SH-SY5Y (cell line): Measurements from ENCODE around the gene CDKN3.

Experiments
- GATA2 ChIP-seq: IDR thresholded peaks from 2 replicates; pipeline ENCODE4 v1.6.1; 2011; ENCODE audit warnings: mild to moderate bottlenecking, low read depth, low read length
- GATA3 ChIP-seq: IDR thresholded peaks from 2 replicates; pipeline ENCODE4 v1.6.1; 2011; ENCODE audit warnings: low read depth, mild to moderate bottlenecking, low read length, moderate library complexity

Gene CDKN3, protein sequence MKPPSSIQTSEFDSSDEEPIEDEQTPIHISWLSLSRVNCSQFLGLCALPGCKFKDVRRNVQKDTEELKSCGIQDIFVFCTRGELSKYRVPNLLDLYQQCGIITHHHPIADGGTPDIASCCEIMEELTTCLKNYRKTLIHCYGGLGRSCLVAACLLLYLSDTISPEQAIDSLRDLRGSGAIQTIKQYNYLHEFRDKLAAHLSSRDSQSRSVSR

DNA sequence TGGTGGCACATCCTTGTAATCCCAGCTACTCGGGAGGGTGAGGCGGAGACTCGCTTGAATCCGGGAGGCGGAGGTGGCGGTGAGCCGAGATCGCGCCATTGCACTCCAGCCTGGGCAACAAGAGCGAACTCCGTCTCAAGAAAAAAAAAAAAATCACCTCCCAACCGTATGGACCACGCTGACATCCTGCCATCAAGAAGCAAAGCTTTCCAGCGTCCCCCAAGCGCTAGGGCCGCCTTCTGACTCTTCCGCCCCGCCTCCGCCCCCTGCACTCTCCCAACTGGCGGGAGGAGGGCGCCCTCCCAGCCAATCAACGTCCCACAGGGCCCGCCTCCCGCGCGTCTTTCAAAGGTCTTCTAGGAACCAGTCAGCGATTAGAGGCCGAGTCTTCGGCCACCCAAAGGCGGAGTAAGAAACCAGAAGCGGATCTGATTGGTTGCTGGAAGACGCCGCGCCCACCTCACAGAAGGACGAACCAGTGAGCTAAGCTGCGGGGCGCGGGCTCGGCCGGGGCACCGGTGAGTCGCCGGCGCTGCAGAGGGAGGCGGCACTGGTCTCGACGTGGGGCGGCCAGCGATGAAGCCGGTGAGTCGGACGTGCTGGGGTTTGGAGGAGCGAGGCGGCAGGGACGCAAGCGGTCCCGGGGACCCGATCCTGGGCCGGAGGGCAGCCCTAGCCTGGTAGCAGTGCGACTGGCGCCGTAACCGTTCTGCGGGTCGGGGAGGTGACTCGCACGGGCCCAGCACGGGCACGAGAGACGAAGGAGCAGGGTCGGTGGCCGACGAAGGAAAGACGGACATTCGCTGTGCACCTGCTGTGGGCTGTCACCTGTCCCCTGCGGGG, at the start of gene CDKN3:
Gene CDKN3 (plus strand): TSS at position 515 of the 843 bp plus-strand sequence. CDS start 62 bp downstream, at position 577.
- TF ChIP-seq GATA3 (no peak), GATA2 (no peak)

DNA sequence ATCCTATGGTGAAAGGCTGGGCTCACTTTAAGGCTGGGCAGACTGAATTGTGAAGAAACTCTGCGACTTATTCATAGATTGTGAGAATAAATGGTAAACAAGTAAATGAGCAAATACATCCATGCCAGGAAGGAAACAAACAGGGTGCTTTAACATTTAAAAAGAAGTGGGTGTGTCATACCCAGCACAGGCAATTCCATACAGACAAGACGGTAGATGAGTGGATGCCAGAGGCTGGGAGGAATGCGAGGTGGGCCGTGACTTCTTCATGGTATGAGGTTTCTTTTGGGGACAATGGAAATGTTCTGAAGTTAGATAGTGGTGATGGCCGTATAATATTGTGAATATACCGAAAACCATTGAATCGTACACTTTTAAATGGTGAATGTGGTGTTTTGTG, 49.8 kb upstream of the CDKN3 start:
- no peak for TF ChIP-seq GATA3
- TF ChIP-seq GATA2, result no peak

DNA sequence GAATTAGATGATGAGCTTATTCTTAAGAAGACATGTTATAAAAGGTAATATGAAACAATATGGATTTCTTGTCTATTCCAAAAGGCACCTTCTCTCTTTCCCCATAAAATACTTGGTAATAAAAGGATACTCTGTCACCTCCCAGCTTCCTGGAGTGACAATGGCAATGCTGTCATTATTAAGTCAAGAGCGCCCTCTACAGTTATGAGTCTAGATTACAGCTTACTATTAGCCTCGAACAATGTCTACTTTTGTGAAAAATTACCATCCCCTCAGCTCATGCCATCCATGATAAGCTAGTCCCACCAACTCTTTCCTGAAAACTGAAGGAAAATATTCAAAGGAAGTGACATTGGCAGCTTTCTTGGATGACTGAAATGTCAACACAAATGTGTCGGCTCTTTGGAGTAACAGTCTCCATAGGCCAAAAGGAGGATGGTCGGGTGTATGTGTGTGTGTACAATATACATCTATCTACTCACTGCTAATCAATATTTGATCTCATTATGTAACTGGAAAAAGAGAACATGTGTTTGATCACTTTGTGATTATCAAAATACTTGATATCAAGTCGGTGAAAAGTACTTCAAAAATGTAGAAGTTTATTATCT, 48.7 kb upstream of the CDKN3 start:
- TF ChIP-seq GATA2, result no peak
- TF ChIP-seq GATA3, result no peak

DNA sequence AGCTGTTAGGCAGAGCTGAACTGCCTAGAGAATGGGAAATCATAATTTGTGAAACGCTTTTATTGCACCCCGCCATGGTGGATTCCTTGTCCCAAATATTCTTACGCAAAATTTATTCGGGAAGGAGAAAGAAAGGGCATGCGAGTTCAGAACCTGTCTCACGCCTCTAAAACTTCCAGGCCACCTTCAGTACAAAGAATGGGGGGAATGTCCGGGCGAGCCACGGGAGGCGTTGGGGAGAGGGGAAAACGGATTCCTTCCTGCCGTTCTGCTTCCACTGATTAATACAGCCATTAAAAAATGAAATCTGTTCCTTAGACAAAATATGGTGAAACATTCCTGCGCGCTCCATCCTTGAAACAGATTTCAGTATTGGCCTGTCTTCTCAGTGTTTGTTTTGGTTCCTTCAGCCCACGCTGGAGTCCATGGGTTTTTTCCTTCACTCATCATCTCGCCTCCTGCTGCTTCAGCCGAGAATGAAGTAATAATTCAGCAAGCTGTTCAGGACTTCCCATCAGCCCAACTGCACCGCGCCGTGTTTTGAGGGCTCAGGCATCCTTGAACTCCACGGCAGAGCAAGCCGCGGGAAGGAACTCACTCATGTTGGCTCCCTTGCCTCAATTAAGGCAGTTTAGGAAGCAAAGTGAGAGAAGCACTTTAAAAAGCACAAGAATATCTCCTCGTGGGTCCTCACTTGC, 47.7 kb upstream of the CDKN3 start:
- TF ChIP-seq GATA3 (no peak), GATA2 (no peak)

DNA sequence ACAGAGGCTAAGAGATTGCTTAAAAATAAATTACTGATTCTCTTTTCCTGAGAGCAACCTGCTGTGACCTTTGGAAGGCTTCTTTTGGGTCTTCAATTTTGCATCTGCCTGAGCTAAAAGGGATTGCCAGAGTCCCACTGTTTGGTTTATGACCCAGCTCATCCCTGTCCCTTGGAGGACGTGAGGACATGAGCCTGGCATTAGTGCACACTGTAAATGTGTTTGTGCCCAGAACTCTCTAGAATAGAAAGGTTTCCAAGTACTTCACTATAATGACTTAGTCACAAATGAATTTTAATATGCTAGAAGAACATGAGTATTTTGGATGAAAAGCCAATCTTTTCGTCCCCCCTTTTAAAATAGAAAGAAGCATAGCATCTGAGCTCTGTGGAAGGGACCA, 47.1 kb upstream of the CDKN3 start:
- TF ChIP-seq GATA2 (no peak), GATA3 (no peak)

DNA sequence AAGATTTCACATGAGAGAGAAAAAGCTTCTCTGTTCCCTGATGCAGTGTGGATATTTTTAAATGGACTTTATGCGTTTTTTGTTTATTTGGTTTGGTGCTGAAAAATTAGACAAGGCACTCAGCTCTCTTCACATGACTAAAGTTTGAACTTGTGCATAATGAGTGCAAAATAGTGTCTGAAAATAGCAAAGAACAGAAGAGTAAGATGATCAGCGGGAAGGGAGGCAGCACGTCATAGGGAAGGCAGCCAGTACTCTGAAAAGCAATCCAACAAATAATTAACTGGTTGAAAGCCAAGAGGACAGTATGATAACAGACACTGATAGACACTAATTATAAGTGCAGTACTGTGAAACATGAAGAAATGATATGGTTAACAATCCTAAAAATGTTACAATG, 46.6 kb upstream of the CDKN3 start:
- TF ChIP-seq GATA2 (no peak), GATA3 (no peak)

DNA sequence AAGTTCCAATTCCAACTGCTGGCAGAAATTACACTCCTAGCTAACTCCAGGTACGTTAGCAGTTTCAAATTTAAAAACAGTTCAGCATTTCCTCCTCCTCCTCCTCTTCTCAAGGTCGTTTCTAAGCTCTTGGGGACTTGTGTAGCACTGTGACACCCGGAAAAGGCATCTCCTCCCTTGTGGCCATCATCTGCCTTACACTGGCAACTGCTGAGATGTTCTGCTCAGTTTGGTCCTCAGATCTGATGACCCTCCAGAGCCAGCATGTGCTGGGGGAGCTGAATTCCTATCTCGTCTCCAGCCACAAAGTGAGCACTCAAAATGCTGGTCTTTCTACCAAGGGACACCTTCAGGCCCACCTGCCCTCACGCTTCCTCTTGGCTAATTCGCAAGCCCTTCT, 43.5 kb upstream of the CDKN3 start:
- TF ChIP-seq GATA3, result no peak
- no peak for TF ChIP-seq GATA2

DNA sequence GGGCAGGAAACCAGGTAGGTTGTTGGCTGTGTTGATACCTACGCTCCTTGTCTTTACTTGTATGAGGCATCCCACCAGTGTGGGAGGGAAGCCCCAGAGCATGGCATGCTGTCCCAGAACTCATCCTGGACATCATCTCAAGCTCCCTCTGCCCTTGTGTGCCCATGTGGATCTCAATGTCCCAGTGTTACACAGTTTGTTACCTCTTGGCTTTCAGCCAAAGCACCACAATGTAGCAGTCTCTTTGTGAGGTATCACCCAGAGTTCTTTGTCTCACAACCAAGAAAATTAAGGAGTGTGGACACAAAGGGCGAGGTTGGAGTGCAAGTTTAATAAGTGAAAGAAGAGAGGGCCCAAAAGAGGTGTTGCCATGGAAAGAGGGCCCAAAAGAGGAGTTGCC, 43.1 kb upstream of the CDKN3 start:
- TF ChIP-seq GATA3 (no peak), GATA2 (no peak)

DNA sequence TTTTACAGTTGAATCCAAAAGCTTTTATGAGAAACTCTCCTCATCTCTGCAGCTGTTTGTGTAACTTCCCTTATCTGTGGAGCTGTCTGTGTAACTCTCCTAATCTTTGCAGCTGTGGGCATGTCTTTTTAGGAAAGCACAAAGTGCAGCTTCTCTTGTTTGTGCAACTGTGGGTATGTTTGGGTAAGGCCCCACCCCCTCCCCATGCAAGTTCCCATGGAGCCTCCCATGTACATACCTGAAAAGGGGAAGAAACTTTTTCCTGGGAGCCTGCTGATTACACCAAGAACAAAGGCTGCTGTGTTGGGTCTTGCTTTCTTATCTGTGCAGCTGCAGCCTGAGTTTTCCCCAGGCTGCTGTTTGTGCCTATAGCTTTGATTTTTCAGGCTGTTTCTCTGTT, 42.7 kb upstream of the CDKN3 start:
- no peak for TF ChIP-seq GATA2

DNA sequence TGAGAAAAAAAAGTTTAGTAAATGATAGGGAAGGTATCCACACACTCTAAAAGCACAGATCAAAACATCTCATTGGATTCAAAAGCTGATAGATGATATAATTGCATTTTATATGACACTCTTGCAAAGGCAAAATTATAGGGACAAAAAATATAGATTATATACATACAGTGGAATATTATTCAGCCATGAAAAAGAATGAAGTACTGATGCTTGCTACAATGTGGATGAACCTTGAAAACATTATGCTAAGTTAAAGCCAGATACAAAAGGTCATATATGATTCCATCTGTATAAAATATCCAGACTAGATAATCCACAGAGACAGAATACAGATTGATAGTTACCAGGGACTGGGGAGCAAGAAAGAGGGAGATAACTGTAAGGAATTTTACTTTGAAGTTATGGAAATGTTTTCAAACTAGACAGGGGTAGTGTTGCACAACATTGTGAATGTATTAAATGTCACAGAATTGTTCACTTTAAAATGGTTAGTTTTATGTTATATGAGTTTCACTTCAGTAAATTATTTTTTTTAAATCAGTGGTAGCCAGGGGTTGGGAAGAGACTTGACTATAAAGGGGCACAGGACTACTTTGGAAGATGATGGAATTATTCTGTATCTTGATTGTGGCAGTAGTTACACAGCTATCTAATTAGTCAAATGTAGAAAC, 41.7 kb upstream of the CDKN3 start:
- TF ChIP-seq GATA3, result no peak
- TF ChIP-seq GATA2, result no peak

DNA sequence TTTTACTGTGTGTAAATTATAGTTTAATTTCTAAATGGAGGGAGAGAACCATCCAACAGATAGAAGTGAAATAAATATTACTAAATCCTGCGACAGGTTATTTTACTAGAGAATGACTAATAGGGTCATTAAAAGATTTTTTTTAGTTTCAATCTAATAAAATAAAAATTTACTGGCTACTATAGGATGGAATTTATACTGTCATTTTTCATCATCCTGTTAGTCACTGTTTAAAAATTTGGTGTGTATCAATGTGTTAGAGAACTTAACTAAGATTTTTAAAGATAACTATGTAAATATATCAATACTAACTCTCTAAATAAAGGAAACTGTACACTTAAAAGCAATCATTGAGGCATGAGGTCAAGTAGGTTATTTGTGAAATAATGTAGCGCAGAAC, 41.1 kb upstream of the CDKN3 start:
- TF ChIP-seq GATA3, result no peak
- TF ChIP-seq GATA2, result no peak

DNA sequence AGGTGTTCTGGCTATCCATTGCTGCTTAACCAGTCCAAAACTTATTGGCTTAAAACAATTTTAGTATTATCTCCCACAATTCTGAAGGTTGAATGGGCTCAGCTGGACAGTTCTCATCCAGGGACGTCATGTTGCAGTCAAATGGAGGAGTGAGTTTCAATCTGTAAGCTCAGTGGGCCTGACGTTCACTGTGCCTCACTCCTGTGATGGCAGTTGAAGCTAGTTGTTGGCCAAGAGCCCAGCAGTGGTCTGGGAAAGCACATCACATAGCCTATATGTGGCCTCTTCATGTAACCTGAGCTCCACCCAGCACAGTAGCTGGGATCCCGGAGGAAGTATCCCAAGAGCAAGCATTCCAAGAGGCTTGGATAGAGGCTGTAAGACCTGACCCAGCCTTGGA, 40.6 kb upstream of the CDKN3 start:
- no peak for TF ChIP-seq GATA3
- TF ChIP-seq GATA2, result no peak

DNA sequence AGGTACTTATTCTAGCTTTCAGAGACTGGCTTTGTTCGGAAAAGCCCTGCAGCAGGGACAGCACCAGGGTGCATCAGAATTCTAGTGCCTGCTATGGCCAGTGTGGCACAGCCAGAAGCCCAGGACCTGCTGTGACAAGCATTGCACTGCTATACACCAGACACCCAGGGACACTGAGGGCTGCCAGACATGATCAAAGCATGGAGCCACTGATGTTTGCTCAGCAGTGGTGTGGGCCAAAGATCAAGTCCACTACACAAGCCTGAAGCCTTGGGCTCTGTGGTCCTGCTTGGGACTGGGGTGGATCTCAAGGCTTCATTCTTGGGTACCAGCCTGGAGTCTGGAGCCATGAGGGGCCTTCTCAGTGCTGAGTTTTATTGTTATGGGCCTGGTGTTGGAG, 36.1 kb upstream of the CDKN3 start:
- TF ChIP-seq GATA2 (no peak), GATA3 (no peak)

DNA sequence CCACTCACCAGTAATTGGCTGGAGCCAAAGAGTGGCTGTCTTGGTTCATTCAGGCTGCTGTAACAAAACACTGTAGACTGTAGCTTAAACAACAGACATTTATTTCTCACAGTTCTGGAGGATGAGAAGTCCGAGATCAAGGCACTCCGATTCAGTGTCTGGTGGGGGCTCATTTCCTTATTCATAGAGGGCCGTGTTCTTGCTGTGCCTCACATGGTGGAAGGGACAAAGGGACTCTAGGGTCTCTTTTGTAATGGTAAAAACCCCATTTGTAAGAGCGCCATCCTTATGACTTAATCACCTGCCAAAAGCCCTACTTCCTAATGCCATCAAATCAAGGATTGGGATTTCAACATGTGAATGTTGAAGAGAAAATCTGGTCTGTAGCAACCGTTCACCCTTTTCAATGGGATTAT, 34.7 kb upstream of the CDKN3 start:
- TF ChIP-seq GATA2 (no peak), GATA3 (no peak)
